Measurements from ENCODE around the gene INPP5E.

DNA sequence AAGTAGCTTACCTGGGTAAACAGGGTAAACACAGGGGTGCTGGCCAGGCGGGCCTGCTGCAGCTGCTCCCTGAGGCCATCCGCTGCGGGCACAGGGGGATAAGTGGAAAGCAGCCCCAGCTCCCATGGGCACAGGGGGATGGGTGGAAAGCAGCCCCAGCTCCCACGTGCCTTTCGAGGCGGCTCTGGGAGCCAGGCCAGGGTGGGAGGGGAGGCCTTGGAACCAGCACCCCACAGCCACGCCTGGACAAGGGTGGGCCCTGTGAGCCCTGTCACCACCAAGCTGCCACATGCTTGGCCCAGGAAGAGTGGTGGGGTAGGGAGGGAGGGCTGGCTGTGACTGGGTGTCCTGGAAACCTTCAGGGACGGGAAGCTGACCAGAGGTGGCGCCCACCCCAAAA, 58.3 kb downstream of the INPP5E start:
- TF ChIP-seq, protein P1, sequence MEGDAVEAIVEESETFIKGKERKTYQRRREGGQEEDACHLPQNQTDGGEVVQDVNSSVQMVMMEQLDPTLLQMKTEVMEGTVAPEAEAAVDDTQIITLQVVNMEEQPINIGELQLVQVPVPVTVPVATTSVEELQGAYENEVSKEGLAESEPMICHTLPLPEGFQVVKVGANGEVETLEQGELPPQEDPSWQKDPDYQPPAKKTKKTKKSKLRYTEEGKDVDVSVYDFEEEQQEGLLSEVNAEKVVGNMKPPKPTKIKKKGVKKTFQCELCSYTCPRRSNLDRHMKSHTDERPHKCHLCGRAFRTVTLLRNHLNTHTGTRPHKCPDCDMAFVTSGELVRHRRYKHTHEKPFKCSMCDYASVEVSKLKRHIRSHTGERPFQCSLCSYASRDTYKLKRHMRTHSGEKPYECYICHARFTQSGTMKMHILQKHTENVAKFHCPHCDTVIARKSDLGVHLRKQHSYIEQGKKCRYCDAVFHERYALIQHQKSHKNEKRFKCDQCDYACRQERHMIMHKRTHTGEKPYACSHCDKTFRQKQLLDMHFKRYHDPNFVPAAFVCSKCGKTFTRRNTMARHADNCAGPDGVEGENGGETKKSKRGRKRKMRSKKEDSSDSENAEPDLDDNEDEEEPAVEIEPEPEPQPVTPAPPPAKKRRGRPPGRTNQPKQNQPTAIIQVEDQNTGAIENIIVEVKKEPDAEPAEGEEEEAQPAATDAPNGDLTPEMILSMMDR (conservative IDR thresholded peaks at IDR 0.05 in 1 of 2, IDR thresholded peaks at IDR 0.05 in 1 of 2; ENCODE audit: low read depth in 1 of 2, low read length in 2 of 2), result no peak
- TF ChIP-seq EZH2 (IDR thresholded peaks at IDR 0.05; ENCODE audit: low read length, missing control alignments), result no peak
